GM10266 (cell line): Measurements from ENCODE around the gene CACNA1G.

Experiments used
- DNase-seq: peaks from one replicate; pipeline ENCODE4 v3.0.0; 2012; ENCODE audit errors: extremely low spot score
- TF ChIP-seq, protein P1 (sequence below): IDR thresholded peaks from 2 replicates; pipeline ENCODE4 v1.5.1; 2012; ENCODE audit warnings: mild to moderate bottlenecking, low read depth; ENCODE audit not compliant: control insufficient read depth, insufficient read depth; ENCODE audit errors: missing control alignments

The CACNA1G gene

DNA sequence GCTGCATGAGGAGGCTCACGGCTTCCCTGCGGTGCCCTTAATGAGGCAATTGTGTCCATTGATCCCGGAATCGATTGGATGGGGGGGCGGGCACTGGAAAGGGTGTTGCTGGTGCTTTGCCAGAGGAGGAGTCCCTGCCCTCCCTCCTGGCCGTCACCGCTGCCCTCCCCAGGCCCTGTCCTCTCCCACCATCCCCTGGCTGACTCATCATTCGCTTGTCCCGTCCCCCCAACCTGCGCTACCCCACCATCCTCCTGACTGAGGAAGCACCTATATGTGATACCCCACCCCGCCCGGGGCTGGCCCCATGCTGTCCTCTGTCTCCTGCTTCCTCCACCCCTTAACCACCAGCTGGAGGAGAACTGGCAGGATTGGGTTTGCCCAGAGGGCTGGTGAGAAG, 20.8 kb downstream of the CACNA1G start:
- no peak for DNase-seq
- TF ChIP-seq, protein P1, sequence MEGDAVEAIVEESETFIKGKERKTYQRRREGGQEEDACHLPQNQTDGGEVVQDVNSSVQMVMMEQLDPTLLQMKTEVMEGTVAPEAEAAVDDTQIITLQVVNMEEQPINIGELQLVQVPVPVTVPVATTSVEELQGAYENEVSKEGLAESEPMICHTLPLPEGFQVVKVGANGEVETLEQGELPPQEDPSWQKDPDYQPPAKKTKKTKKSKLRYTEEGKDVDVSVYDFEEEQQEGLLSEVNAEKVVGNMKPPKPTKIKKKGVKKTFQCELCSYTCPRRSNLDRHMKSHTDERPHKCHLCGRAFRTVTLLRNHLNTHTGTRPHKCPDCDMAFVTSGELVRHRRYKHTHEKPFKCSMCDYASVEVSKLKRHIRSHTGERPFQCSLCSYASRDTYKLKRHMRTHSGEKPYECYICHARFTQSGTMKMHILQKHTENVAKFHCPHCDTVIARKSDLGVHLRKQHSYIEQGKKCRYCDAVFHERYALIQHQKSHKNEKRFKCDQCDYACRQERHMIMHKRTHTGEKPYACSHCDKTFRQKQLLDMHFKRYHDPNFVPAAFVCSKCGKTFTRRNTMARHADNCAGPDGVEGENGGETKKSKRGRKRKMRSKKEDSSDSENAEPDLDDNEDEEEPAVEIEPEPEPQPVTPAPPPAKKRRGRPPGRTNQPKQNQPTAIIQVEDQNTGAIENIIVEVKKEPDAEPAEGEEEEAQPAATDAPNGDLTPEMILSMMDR: no peak

DNA sequence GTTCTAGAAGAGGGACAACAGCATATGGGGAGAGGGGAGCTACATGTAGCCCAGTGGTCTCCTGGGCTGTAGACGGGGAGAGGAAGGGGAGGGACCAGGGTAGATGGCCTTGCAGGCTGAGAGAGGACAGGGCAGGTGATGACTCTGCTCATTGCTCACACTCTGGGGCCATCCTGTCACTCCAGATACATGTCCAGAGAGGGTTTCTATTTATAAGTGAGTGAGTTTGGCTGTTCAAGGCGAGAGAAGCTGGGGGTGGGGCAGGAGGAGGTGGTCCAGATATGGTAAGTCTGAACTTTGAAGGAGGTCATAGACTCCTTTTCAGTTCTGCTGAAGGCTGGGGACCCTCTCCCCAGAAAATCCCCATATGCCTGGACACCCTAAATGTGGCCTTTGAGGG, 22.2 kb downstream of the CACNA1G start:
- DNase-seq: no peak

GRCh38 chr17:50583641-50584040, 23.1 kb downstream of the CACNA1G start:
- TF ChIP-seq, protein P1: no peak
- no peak for DNase-seq

More for the DNA sequence above, 22.2 kb downstream of the CACNA1G start:
- TF ChIP-seq, protein P1: no peak

- DNase-seq: no peak
- TF ChIP-seq, protein P1: no peak
These were observed 23.6 kb downstream of the CACNA1G start for GRCh38 chr17:50584116-50584515.

DNA sequence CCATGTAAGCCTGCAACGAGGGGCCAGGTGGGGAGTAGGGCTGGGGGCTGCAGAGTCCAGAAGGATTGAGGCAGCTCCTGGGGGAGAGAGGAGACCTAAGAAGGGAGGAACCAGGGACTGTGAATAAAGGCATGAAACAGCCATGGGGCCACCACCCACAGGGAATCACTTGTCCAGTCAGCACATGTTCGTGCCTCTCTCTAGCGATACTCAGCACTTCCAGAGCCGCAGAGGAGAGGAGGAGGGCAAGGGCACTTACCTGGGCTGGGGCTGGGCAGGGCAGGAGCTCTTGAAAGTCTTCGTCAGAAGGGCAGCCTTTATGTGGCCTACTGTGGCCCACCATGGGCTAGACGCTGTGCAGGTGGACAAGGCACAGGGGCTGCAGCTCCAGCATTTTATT, 24.2 kb downstream of the CACNA1G start:
- DNase-seq: no peak
- TF ChIP-seq, protein P1: no peak

DNA sequence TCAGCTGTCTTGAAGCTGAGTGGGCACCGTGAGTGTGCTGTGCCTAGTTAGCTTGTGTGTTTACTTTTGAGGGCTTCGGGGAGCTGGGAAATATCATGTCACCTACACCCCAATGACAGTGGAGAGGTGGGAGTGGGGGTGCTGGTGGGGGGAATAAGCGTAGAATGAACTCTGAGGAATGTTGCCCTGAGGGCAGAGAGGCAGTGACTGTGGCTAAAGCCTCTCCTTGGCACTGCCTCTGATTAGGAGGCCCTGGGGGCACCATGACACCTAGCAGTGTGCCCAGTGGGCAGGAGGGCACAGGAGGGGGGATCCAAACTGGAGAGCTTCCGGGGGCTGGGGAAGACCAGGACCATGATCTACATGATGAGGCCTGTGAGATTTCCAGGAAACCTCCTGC, 24.8 kb downstream of the CACNA1G start:
- DNase-seq: no peak
- TF ChIP-seq, protein P1: no peak

DNA sequence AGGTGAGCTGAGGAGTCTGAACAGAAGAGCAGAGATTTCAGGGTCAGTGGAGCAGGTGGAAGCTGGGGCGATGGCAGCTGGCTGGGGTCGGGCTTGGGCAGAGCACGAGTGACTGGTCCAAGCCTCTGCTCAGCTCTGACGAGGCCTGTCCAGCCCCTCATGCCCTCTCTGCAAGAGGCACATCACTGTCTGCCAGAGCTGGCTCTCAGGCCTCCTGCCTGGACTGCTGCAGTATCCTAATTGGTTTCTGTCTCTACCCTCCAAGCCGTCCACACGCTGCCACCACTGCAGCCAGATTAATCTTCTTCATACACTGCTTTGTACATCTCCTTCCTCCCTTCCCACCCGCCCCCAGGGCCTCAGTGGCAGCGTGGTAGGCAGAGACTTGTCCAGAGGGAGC, 25.4 kb downstream of the CACNA1G start:
- DNase-seq: no peak
- TF ChIP-seq, protein P1: no peak
